Stimulated activated memory B cell treated with anti-CD40 and anti-IgM and Interleukin-4, amounts not matched to agents 10 μg/mL and 1 μg/mL and 100 μg/mL, for 72 hours (primary cell): ENCODE data around the gene PLXNA2.

Experiments
- ATAC-seq: fragments of 150-1000 bp; cut with Tn5 transposase; 2 replicates; pipeline ENCODE4 v1.10.0; 2021
- H3K27ac Mint-ChIP-seq: one replicate; pipeline ENCODE4 v1.8.0; 2022; ENCODE audit warnings: mild to moderate bottlenecking, mixed read lengths
- H3K27me3 Mint-ChIP-seq: one replicate; pipeline ENCODE4 v1.8.0; 2022; ENCODE audit warnings: mixed read lengths
- H3K36me3 Mint-ChIP-seq: one replicate; pipeline ENCODE4 v1.8.0; 2022; ENCODE audit warnings: mixed read lengths
- H3K4me1 Mint-ChIP-seq: one replicate; pipeline ENCODE4 v1.8.0; 2022; ENCODE audit warnings: mixed read lengths
- H3K4me3 Mint-ChIP-seq: one replicate; pipeline ENCODE4 v1.8.0; 2022; ENCODE audit warnings: mild to moderate bottlenecking, moderate library complexity, mixed read lengths
- H3K9me3 Mint-ChIP-seq: one replicate; pipeline ENCODE4 v1.8.0; 2022; ENCODE audit warnings: mixed read lengths

PLXNA2 gene

DNA sequence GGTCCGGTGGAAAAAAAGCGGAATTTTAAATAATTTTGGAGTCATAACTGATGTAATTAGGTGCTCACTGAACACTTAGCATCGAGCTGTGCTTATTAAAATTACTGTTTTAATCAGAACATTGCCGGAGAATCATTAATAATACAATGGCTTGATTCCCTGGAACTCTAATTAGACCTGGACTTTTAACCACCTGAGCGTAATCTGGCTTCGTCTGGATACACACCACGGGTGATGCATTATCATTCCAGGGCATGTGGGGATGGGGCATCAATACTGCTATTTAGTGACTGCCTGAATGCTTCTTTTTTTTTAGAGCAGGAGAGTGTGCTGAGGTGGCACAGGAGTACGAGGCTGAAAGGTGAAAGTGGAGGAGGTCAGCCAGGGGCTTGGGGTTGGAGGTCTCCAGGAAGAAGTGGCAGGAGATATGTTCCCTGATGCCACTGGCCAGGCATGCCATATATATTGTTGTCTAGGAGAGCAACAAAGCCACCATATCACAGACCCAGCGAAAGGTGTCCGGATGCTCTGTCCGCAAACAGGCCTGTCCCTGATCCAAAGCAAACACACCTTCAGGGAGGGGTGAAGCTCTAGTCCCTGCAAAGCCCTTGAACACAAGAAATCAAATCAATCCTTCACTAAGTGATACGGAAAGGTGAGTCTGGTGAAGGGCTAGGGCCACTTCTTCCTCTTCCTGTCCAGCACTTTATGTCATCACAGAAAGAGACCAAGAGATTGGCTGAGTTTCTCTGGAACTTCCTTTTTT lies 125.2 kb downstream of the PLXNA2 start:
- H3K36me3 Mint-ChIP-seq: no peaks in the 10 kb centered on the region
- H3K4me3 Mint-ChIP-seq: no peak overlapping the region
- H3K9me3 Mint-ChIP-seq: no peaks in the 10 kb centered on the region
- H3K27me3 Mint-ChIP-seq: peaks cover 18% of the 10 kb centered on the region
- H3K4me1 Mint-ChIP-seq: no peaks in the 10 kb centered on the region
- no peak overlapping the region for H3K27ac Mint-ChIP-seq
- no peak for ATAC-seq

DNA sequence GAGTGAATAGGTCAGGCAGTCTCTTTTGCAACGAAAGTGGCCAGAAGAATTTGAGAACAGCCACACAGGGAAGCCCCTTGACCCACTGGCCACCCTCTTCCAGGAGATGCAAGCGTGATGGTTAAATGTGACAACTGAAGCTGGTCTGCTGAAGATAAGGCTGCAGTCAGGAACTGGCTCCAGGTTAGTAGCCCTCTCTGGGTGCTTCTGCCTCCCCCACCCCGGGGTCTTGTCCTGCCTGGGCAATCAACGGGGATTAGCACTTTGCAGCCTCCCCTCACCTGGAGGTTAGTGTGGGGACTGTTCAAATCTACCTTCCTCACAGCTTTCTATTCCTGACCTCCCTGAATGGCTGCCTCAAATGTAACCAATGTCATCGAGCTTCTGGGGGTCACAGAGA lies 125.9 kb downstream of the PLXNA2 start:
- H3K4me1 Mint-ChIP-seq: no peaks in the 10 kb centered on the region
- no peak overlapping the region for H3K27ac Mint-ChIP-seq
- H3K27me3 Mint-ChIP-seq: peaks cover 18% of the 10 kb centered on the region
- H3K9me3 Mint-ChIP-seq: no peaks in the 10 kb centered on the region
- no peak overlapping the region for H3K4me3 Mint-ChIP-seq
- ATAC-seq: no peak
- H3K36me3 Mint-ChIP-seq: no peaks in the 10 kb centered on the region

DNA sequence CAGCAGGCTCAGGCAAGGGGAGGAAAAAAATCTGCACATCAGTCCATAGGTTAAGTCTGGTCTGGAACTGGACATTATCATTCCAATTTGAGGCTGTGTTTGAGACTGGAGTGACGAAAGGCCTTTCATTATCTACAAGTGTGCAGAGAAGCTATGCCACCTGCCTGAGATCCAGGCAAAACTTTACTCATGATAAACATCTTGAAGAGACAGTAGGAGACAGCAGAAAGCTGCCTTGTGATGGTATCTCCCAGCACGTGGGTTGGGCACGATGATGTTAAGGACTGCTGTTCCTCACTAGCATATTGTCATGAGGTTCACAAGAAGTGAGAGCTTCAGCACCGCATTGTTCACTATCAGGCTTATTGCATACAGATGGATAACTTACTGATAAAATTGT lies 126.4 kb downstream of the PLXNA2 start:
- H3K27ac Mint-ChIP-seq: no peak overlapping the region
- no peaks in the 10 kb centered on the region for H3K36me3 Mint-ChIP-seq
- H3K4me1 Mint-ChIP-seq: no peaks in the 10 kb centered on the region
- peaks cover 18% of the 10 kb centered on the region for H3K27me3 Mint-ChIP-seq
- H3K9me3 Mint-ChIP-seq: no peaks in the 10 kb centered on the region
- ATAC-seq: no peak
- no peak overlapping the region for H3K4me3 Mint-ChIP-seq

DNA sequence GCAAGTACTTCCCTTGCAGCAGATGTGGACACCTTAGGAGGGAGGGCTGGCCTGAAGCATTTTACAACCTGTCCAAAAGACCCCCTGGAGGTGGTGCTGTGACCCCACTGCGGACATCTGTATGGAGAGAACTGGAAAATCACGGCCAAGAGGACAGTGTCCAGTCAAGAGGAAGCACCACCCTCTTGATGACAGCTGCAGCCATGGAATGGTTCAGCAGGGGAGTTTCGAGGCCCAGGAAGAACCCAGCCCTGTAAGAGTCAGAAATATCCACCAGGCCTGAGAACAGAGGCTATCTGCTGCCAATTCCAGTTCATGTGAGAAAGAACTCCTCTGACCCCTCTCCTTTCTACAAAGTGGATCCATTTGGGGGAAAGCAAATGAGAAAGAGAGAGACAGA lies 126.8 kb downstream of the PLXNA2 start:
- Mint-ChIP-seq H3K27ac (no peak overlapping the region), H3K27me3 (peaks cover 18% of the 10 kb centered on the region), H3K36me3 (no peaks in the 10 kb centered on the region), H3K9me3 (no peaks in the 10 kb centered on the region), H3K4me1 (no peaks in the 10 kb centered on the region), H3K4me3 (no peak overlapping the region)
- no peak for ATAC-seq

DNA sequence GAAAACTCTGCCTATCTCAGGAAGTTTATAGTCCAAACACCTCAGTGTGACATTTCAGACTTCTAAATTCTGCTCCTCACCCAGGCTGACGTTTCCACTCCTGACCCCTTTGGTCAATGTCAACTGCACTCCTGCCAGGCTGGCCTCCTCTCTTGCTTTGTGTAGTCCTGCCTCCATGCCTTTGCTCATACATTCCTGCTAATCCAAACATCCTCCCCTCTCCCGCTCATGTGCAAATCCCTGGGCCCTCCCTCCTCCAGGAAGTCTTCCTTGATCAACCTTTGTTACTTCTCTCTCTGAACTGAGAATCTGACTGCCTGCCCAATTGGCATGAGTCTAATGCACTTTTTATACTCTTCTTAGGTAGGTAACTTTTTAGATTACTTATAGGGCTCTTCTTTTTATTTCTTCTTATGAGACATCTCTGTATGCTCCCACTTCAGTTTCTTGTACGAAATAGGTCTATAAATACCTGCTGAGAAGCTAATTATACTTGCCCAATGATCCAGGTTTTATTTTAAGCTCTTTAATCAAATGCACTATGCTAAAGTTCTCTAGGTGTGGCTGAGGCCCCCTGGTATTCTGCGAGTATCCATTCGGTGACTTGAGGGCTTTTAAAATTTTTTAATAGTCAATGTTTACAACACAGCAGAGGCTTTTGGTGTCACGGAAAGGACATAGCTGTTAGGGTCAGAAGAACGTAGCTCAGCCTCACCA lies 128.1 kb downstream of the PLXNA2 start:
- no peaks in the 10 kb centered on the region for H3K9me3 Mint-ChIP-seq
- H3K36me3 Mint-ChIP-seq: no peaks in the 10 kb centered on the region
- H3K4me1 Mint-ChIP-seq: no peaks in the 10 kb centered on the region
- H3K27me3 Mint-ChIP-seq: peaks cover 18% of the 10 kb centered on the region
- H3K27ac Mint-ChIP-seq: no peak overlapping the region
- ATAC-seq: no peak
- H3K4me3 Mint-ChIP-seq: no peak overlapping the region

DNA sequence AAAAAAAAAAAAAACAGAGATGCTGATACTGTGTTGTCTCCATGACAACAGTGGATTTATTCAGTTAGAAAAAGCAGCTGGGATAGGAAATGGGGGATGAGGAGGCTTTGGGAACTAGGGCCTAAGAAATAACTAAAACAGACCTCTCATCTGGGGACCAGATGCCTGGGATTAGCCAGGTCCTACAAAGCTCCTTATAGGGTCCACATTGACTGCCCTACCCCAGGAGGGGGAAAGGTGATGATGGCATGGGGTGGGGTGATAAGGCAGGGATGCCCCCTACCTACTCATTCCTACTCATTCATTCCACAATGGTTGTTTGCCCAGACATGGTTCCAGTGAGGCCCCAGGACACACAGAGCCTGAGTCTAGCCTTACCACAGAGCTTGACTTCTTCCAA lies 131.2 kb downstream of the PLXNA2 start:
- Mint-ChIP-seq H3K27me3 (peaks cover 18% of the 10 kb centered on the region), H3K27ac (no peak overlapping the region), H3K4me3 (no peak overlapping the region), H3K36me3 (no peaks in the 10 kb centered on the region), H3K4me1 (no peaks in the 10 kb centered on the region), H3K9me3 (no peaks in the 10 kb centered on the region)
- ATAC-seq: no peak

DNA sequence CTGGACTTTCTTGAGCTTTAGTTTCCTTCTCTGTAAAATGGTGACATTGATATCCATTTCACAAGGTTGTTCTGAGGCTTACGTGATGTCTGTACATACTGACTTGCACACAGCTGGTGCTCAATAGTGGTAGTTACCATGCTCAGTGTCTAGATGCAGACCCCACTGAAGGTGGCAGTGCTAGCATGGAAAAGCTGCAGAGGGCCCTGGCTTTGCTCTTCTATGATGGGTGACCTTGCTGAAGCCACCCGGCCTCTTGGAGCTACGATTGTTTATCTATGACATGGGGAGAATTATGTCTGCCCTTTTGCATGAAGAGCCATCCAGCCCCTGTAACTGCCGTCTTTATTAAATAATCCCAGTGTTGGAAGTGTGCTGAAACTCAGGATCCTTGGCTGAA lies 131.8 kb downstream of the PLXNA2 start:
- Mint-ChIP-seq H3K27ac (no peak overlapping the region), H3K36me3 (no peaks in the 10 kb centered on the region), H3K27me3 (peaks cover 17% of the 10 kb centered on the region), H3K4me1 (no peaks in the 10 kb centered on the region), H3K9me3 (no peaks in the 10 kb centered on the region), H3K4me3 (no peak overlapping the region)
- ATAC-seq: no peak

DNA sequence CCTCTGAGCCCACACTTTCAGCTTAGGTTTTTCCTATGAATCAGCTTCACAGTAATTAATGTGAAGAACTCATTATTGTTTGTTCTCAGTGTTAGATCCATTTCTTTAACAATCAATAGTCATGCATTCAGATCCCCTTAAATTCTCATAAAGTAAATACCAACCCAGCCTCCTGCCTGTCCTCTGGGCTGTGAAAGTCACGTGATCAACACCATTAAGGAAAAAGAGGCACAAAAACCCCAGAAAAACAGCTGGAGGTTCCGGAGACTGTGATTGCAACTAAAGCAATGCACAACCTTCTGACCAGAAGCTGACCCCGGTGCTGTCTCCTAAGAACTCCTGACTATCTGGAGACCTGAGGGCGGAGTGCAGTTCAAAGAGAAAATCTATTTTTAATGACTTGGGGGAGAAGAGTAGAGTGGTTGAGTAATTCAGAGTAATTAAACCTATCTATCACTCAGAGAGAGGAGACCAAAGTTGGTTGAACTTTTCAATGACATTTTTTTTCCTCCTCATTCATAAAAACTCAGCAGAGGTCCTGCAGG lies 132.5 kb downstream of the PLXNA2 start:
- Mint-ChIP-seq H3K4me3 (no peak overlapping the region), H3K4me1 (no peaks in the 10 kb centered on the region), H3K9me3 (no peaks in the 10 kb centered on the region), H3K36me3 (no peaks in the 10 kb centered on the region), H3K27me3 (peaks cover 10% of the 10 kb centered on the region), H3K27ac (no peak overlapping the region)
- ATAC-seq: no peak

DNA sequence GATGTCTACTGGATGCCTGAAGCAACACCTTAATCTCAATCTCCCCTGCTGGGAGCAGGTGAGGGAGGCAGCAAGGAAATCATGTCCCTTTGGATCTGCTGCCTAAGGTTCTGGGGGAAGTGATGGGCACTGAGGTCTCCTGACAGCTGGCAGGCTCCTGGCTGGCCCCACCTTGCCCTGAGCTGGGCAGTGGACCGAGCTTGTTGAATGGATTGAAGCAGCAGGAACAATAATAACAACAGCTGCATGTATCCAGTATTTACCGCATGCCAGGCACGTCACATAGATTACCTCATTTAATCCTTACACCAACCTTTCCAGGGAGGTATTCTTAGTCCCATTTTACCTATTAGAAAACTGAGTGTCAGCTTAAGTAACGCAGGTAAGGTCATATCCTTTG lies 133.9 kb downstream of the PLXNA2 start:
- Mint-ChIP-seq H3K27me3 (no peaks in the 10 kb centered on the region), H3K27ac (no peak overlapping the region), H3K4me1 (no peaks in the 10 kb centered on the region), H3K4me3 (no peak overlapping the region), H3K36me3 (no peaks in the 10 kb centered on the region), H3K9me3 (no peaks in the 10 kb centered on the region)
- no peak for ATAC-seq

DNA sequence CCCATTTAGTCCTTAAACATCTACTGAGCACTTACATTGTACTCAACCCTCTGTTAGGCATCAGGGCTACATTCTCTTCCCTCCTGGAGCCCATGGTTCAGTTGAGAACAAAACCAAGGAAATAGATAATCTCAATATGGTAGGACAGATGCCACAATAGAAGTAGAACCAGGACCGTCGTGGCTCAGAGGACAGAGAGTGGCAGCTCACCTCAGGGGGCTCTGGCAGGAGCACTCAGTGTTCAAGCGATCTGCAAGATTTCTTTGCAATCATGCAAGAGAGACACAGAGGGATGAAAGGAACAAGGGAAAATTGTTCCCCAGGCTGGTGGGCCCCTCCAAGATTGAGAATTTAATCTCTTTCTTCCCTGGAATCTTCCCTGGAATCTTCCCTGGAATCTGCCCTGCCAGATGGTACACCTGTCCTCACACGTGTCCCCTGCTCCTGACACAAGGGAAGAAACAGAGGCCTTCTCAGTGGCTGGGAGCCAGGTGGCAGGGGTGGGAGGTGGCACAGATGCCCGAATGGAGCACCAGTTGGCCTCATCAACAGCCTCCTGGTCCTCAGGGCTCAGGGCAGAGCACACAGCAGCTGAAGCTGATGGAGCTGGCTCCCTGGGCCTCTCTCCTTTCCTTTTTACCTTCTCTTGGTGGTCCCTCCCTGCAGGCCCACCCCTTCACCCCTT lies 135.4 kb downstream of the PLXNA2 start:
- Mint-ChIP-seq H3K4me1 (no peaks in the 10 kb centered on the region), H3K4me3 (no peak overlapping the region), H3K27me3 (no peaks in the 10 kb centered on the region), H3K36me3 (no peaks in the 10 kb centered on the region), H3K27ac (no peak overlapping the region), H3K9me3 (no peaks in the 10 kb centered on the region)
- ATAC-seq: no peak

DNA sequence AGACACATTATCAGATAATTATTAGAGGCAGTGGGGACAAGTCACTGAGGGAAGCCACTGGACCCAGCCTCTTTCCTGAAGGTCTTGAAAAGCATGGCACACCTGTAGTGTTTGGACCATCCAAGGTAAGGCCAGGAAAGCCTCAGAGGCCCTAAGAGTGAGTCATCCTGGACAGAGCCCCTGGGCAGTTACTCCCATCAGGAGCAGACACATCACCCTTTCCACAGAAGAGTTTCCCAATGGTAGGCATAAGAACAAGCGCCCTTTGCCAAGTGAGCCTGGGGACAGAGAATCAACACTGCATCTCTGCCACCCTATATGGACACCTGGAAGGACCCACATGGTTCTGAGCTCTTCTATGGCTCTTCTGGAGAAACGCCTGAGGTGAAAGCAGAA lies 136.0 kb downstream of the PLXNA2 start:
- no peak for ATAC-seq
- H3K4me3 Mint-ChIP-seq: no peak overlapping the region
- no peaks in the 10 kb centered on the region for H3K9me3 Mint-ChIP-seq
- H3K27ac Mint-ChIP-seq: no peak overlapping the region
- H3K27me3 Mint-ChIP-seq: peaks cover 3% of the 10 kb centered on the region
- no peaks in the 10 kb centered on the region for H3K36me3 Mint-ChIP-seq
- no peaks in the 10 kb centered on the region for H3K4me1 Mint-ChIP-seq

DNA sequence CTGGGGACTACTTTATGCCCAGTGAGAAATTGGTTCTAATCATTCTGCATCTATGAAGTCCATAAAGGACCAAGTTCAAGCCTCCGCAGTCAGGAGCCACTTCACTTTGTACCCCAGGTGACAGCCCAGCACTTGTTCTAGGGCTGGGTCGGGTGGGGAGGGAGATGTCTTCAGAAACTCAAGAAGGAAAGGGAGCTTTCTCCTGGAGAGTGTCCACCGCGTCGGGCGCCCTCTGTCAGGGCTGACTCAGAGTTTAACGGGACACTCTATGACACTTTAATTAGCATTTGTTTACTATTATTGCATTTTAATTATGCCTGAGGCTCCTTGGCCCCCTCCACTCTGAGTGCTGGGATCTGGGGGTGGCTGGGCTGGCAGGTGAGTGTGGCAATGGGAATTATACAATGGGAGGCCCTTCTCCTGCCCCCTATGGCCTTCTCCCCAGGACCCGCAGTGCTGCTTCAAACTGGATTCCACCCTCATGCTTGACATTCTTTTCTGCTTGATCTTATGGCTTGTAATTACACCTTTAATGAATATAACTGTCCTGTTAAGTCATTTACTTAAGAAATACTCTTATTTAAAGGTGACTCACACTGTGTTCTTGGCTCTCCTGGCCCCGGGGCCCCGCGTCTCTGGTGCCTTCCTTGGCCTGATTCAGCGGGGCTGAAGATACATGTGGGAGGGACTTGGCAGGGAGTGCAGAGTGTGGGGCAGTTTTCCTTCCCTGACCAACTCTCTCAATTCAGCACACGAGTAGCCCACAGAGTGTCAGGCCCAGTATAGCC lies 136.6 kb downstream of the PLXNA2 start:
- no peaks in the 10 kb centered on the region for H3K9me3 Mint-ChIP-seq
- ATAC-seq: no peak
- H3K4me3 Mint-ChIP-seq: no peak overlapping the region
- H3K4me1 Mint-ChIP-seq: no peaks in the 10 kb centered on the region
- H3K27ac Mint-ChIP-seq: no peak overlapping the region
- peaks cover 9% of the 10 kb centered on the region for H3K27me3 Mint-ChIP-seq
- H3K36me3 Mint-ChIP-seq: no peaks in the 10 kb centered on the region

DNA sequence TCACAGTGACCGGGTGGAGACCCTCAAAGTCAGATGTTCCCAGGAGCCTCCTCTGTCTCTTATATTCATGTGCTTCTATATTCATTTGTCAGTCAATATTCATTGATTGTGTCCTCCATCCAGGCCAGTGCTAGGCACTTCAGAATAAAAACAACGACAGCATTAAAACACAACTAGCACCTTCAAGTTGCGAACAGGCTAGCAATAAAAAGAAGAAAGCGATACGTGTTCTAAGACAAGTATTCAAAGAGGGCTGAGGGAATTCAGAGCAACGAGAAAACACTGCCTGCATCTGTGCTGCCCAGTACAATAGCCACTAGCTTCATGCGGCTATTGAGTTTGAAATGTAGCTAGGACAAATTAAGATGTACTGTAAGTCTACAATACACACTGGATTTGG lies 138.0 kb downstream of the PLXNA2 start:
- no peak overlapping the region for H3K27ac Mint-ChIP-seq
- no peak for ATAC-seq
- H3K36me3 Mint-ChIP-seq: no peaks in the 10 kb centered on the region
- H3K9me3 Mint-ChIP-seq: no peaks in the 10 kb centered on the region
- H3K27me3 Mint-ChIP-seq: peaks cover 18% of the 10 kb centered on the region
- H3K4me1 Mint-ChIP-seq: no peaks in the 10 kb centered on the region
- no peak overlapping the region for H3K4me3 Mint-ChIP-seq

DNA sequence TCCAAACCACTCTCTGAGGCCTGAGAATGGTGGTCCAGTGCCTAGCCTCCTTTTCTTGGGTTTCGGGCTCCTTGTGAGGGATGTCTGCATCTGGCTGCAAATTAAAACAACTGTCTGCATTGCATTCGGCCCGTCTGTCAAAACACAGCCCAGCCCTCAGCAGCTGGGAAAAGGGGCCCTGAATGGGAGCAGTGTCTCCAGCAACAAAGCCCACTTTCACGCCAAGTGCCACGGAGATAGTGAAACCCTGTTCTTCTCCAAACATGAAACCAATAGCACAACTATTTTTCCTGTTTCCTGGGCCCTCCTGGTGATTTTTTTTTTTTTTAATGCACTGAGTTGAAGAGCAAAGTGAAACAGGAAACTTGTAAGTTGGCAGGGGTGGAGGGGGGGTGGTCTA lies 138.4 kb downstream of the PLXNA2 start:
- ATAC-seq: no peak
- no peaks in the 10 kb centered on the region for H3K4me1 Mint-ChIP-seq

More for the DNA sequence above, 138.4 kb downstream of the PLXNA2 start:
- Mint-ChIP-seq H3K27ac (no peak overlapping the region), H3K36me3 (no peaks in the 10 kb centered on the region), H3K27me3 (peaks cover 23% of the 10 kb centered on the region), H3K4me3 (no peak overlapping the region), H3K9me3 (no peaks in the 10 kb centered on the region)
